Measurements from ENCODE around the gene STARD6.
"Not testable (repeated sequence)": the region's sequence is repeated elsewhere in the genome, so short reads cannot be mapped to it uniquely, and the experiment has no call there.

STARD6 gene, protein sequence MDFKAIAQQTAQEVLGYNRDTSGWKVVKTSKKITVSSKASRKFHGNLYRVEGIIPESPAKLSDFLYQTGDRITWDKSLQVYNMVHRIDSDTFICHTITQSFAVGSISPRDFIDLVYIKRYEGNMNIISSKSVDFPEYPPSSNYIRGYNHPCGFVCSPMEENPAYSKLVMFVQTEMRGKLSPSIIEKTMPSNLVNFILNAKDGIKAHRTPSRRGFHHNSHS

DNA sequence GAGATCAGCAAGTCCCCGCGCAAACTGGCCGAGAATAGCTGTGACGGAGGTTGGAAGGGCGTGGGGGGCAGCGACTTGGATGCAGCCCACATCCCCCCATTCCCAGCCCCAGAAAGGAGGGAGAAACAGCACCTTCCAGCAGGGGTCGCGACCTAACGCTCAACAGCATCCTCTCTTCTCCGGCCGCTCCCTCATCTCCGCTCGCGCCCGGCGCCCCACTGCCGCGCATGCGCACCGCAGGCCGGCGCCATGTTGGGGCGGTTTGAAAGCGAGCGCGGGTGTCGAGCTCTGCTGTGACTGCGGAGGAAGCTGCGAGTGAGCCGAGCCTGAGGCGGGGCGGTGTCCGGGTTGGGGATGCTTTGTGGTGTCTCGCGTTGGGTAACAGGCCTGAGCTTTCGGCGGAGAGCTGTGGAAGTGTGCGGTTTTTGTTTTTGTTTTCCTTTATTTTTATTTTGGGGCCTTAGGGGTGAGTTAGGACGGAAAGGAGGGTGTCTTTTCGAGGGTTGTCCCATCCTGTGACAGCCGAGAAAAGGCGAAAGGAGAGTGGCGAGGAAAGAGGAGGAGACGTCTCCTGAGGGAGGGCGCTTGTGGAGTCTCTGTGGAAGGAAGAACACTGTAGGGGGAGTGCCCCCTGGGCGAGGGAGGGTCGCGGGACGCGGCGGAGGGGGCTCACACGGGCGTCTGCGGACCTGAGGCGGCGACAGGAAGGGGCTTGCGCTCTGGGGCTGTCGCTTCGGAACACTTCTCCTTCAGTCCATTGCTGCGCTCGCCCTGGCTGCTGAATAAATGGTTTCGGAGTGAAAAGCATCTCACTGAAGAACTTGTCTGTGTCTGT, at the start of gene STARD6, which contains the start of gene C18orf54:
STARD6 (minus strand) TSS at position 199 of the 835 bp plus-strand sequence. CDS start 3,285 bp downstream, outside the sequence.
C18orf54 (plus strand) TSS at position 247 of the 835 bp plus-strand sequence. CDS start 2,667 bp downstream, outside the sequence.
- Mint-ChIP-seq H3K36me3 (ENCODE audit: low read depth) (peaks cover 24% of the 10 kb centered on the region), H3K9me3 (no peaks in the 10 kb centered on the region), H3K4me1 (ENCODE audit: low read depth) (peaks cover 14% of the 10 kb centered on the region), H3K4me3 (peak within 1 kb of the TSS; percentile 100), H3K27ac (peak within 1 kb of the TSS; percentile 97), H3K27me3 (peaks cover 2% of the 10 kb centered on the region)
- peak; percentile 90 for DNase-seq

DNA sequence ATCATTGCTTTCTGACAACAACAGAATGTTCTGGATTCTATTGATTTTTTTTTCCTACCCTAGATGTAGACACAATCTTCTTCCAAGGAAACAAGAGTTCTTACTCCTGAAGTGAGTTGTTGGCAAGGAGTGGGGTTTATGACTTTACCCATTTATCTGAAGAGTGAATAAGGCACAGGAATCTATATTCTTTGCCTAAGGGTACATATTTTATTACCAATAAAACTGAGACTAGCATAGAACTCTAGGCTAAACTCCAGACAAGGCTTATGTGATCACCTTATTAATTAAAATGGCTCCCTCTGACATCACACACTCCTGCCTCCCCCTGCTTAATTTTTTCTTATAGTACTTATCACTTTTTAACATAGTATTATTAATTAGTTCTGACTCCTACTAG, 47.6 kb upstream of the STARD6 start:
- Mint-ChIP-seq H3K4me3 (no peak overlapping the region), H3K27ac (no peak overlapping the region), H3K36me3 (ENCODE audit: low read depth) (no peaks in the 10 kb centered on the region), H3K9me3 (no peaks in the 10 kb centered on the region), H3K27me3 (peaks cover 25% of the 10 kb centered on the region), H3K4me1 (ENCODE audit: low read depth) (no peaks in the 10 kb centered on the region)
- no peak for DNase-seq

DNA sequence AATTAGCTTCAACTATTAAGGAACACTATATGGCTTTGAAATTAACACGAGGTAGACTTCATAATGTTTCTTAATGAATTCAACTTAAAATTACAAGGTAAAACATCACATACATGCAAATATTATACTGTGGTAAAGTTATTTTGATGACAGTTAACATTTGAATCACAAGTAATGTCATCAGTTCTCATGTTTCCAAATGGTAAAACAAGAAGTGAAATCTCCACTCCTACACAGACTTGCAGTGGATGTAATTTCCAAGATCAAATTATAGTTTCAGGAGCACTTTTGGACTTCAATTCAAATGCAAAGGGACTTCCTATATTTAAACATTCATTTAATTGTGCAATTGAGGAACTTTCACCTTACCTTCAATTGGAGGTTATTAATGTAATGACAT, 39.1 kb upstream of the STARD6 start:
- no peak overlapping the region for H3K4me3 Mint-ChIP-seq
- no peaks in the 10 kb centered on the region for H3K9me3 Mint-ChIP-seq
- peaks cover 3% of the 10 kb centered on the region for H3K4me1 Mint-ChIP-seq (ENCODE audit: low read depth)
- DNase-seq: no peak
- H3K36me3 Mint-ChIP-seq (ENCODE audit: low read depth): no peaks in the 10 kb centered on the region
- no peaks in the 10 kb centered on the region for H3K27me3 Mint-ChIP-seq
- no peak overlapping the region for H3K27ac Mint-ChIP-seq

DNA sequence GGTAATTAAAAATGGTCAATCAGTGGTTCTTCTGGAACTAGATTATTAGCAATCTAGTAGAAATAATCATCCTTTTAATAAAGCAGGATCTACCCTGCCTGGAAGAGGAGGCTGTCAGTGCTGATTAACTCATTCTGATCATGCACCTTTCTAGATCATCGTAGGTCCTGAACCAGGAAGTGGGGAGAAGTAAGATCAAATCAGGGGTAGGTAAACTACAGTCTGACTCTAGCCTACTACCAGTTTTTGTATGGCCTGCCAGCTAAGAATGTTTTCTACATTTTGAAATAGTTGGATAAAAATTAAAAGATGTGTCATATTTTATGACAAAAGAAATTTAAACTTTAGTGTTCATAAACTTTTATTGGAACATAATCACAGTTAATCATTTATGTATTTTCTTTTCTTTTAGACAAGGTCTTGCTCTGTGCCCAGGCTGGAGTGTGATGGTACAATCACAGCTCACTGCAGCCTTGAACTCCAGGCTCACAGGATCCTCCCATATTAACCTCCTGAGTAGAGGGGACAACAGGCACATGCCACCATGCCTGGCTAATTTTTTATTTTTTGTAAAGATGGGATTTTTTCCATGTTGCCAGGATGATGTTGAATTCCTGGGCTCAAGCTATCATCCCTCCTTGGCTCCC, 36.1 kb upstream of the STARD6 start:
- H3K27ac Mint-ChIP-seq: no peak overlapping the region
- H3K36me3 Mint-ChIP-seq (ENCODE audit: low read depth): no peaks in the 10 kb centered on the region
- peaks cover 13% of the 10 kb centered on the region for H3K27me3 Mint-ChIP-seq
- no peak overlapping the region for H3K4me3 Mint-ChIP-seq
- DNase-seq: no peak
- H3K9me3 Mint-ChIP-seq: no peaks in the 10 kb centered on the region
- peaks cover 9% of the 10 kb centered on the region for H3K4me1 Mint-ChIP-seq (ENCODE audit: low read depth)

DNA sequence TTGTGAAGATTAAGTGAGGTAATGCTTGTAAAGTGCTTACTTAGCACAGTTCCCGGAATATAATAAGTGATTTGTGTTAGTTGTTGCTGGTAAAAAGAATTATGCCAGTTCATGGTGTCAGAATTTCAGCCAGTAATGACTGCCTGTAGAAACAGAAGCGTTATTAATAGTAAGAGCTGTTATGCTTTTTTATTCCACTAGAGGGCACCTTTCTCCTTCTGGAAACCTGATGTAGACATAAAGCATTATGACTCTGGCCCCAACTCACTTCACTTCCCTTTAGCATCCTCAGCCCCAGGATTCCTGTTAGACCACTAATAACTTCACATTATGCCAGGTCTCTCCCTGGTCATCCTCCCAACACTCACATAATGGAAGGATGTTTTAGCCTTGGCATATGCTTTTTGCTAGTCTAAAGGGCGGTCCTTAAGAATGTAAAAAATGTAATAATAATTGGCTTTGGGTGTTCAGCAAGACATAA, 34.9 kb upstream of the STARD6 start:
- Mint-ChIP-seq H3K36me3 (ENCODE audit: low read depth) (no peaks in the 10 kb centered on the region), H3K27ac (no peak overlapping the region), H3K9me3 (no peaks in the 10 kb centered on the region), H3K4me1 (ENCODE audit: low read depth) (peaks cover 16% of the 10 kb centered on the region), H3K27me3 (peaks cover 19% of the 10 kb centered on the region), H3K4me3 (no peak overlapping the region)
- no peak for DNase-seq

DNA sequence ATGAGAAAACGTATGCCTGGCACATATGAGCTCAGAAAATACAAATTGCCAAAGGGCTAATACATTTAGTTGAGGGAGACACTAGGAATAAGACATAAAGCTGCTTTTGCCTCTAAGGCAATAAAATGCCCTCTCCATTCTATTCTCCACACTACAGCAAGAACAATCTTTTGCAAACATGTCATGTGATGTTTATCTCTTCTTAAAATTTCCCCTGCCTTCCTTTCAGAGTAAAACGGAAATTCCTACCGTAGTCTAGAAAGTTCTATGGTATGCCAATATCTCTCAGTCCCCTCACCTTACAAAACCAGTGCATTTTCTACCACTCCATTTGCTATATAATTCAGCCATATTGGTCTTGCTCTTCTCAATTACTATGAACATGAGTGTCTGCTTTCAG, 33.2 kb upstream of the STARD6 start:
- peaks cover 23% of the 10 kb centered on the region for H3K27me3 Mint-ChIP-seq
- DNase-seq: no peak
- H3K36me3 Mint-ChIP-seq (ENCODE audit: low read depth): no peaks in the 10 kb centered on the region
- H3K9me3 Mint-ChIP-seq: no peaks in the 10 kb centered on the region
- H3K4me3 Mint-ChIP-seq: no peak overlapping the region
- no peak overlapping the region for H3K27ac Mint-ChIP-seq
- H3K4me1 Mint-ChIP-seq (ENCODE audit: low read depth): peaks cover 13% of the 10 kb centered on the region

DNA sequence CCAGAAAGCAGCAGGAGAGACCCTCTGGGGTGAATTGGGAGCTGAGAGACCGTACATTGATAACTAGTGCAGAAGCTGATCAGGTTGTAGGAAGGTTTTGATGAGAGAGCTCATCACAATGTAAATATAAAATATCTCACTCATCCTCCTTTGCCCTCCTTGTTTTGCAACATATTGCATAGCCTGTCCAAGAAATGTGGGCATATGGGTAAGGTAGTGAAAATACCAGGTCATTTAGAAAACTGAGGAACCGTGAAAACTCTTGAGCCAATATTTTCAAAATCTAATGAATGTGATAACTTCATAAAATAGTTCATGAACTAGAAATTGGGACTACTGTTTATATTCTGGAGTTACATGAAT, 31.5 kb upstream of the STARD6 start:
- no peak for DNase-seq
- Mint-ChIP-seq H3K27me3 (peaks cover 23% of the 10 kb centered on the region), H3K4me3 (no peak overlapping the region), H3K4me1 (ENCODE audit: low read depth) (peaks cover 13% of the 10 kb centered on the region), H3K36me3 (ENCODE audit: low read depth) (no peaks in the 10 kb centered on the region), H3K9me3 (no peaks in the 10 kb centered on the region), H3K27ac (no peak overlapping the region)

DNA sequence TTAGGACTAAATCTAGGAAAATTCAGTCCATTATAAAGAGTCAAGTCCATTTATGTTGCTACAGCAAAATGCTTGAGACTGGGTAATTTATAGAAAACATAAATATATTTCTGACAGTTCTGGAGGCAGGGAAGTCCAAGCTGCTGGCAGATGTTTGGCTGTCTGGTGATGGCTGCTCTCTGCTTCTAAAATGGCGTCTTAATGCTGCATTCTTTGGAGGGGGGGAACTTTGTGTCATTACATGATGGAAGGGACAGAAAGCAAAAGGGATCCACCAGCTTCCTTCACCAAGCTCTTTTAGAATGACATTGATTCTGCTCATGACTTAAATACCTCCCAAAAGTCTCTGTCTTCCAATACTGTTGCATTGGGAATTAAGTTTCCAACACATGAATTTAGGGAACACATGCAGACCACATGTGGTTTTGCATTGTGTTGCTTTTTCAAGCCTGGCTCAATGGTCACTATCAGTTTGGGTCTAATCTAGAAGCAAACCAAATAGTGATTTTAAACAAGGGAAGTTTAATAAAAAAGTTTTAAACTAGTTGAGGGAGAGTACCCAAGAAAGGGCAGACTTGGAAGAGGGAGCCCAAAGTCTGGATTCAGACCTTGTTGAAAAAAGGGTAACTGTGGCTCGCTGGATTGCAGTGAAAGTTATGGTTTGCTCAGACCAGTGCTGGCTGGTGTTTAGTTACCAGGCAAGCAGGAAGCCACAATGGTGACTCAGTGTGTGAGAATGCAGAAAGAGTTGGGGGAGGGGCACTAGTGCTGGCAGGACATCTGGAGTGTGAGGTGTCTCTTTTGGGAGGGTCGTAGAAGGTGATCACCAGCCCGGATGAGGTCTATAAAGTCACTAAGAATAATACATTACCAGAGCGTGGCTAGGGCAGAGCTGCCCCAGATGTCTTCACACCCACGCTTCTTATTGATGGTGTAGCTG, 30.8 kb upstream of the STARD6 start:
- DNase-seq: no peak
- Mint-ChIP-seq H3K4me3 (no peak overlapping the region), H3K9me3 (no peaks in the 10 kb centered on the region), H3K4me1 (ENCODE audit: low read depth) (peaks cover 13% of the 10 kb centered on the region), H3K27me3 (peaks cover 23% of the 10 kb centered on the region), H3K36me3 (ENCODE audit: low read depth) (no peaks in the 10 kb centered on the region), H3K27ac (no peak overlapping the region)

DNA sequence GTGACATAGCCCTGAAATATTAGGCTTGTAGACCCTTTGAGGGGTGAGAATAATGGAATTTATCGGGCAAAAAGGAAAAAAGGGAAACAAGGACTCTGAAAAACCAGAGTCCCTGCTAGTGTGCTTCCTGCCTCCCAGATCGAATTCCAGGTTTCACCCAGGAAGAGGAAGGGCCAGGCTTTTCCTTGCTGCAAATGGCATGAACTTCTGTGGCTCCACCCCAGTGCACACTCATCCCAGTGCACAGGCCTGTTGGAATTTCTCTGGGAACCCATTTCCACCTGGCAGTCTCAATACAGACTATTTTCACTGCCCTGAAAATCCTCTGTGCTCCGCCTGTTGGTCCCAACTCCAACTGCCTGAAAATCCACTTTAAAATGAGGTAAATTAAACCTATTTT, 30.0 kb upstream of the STARD6 start:
- peaks cover 23% of the 10 kb centered on the region for H3K27me3 Mint-ChIP-seq
- no peak for DNase-seq
- peaks cover 13% of the 10 kb centered on the region for H3K4me1 Mint-ChIP-seq (ENCODE audit: low read depth)
- H3K4me3 Mint-ChIP-seq: no peak overlapping the region
- H3K36me3 Mint-ChIP-seq (ENCODE audit: low read depth): no peaks in the 10 kb centered on the region
- H3K27ac Mint-ChIP-seq: no peak overlapping the region
- no peaks in the 10 kb centered on the region for H3K9me3 Mint-ChIP-seq

DNA sequence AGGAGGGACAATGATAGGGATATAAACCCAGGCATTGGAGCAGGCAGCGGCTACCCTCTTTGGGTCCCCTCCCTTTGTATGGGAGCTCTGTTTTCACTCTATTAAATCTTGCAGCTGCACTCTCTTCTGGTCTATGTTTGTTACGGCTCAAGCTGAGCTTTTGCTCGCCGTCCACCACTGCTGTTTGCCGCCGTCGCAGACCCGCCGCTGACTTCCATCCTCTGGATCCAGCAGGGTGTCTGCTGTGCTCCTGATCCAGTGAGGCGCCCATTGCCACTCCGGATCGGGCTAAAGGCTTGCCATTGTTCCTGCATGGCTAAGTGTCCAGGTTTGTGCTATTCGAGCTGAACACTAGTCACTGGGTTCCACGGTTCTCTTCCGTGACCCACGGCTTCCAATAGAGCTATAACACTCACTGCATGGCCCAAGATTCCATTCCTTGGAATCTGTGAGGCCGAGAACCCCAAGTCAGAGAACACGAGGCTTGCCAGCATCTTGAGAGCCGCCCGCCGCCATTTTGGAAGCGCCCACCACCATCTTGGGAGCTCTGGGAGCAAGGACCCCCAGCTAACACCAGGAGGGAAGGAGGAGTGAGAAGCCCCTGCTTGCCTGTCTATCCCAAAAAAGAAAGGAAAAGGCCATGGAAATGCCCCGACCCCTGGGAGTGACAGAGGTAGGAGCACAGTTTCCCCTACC, 29.3 kb upstream of the STARD6 start:
- H3K4me1 Mint-ChIP-seq (ENCODE audit: low read depth): peaks cover 13% of the 10 kb centered on the region
- not testable (repeated sequence) for H3K4me3 Mint-ChIP-seq; H3K9me3 Mint-ChIP-seq; H3K36me3 Mint-ChIP-seq (ENCODE audit: low read depth); H3K27ac Mint-ChIP-seq; DNase-seq
- H3K27me3 Mint-ChIP-seq: peaks cover 23% of the 10 kb centered on the region

DNA sequence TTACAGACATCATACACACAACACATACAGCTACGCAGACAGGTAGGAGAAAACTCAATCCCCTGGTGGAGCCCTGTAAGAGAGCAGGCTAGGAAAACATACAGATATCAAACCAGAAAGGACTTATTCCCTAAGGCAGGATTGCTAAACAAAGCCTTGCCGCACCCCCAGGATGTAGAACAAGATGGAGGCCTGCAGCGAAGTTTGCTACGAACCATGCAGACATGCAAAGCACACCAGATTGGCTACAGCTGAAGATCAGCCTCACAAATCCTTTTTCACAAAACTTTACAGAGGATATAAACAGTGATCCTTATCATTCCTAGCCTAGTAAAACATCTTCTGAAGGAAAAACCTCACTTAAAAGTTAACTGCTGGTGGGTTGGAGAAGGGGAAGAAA, 28.4 kb upstream of the STARD6 start:
- Mint-ChIP-seq H3K27me3 (peaks cover 21% of the 10 kb centered on the region), H3K27ac (no peak overlapping the region), H3K9me3 (no peaks in the 10 kb centered on the region), H3K36me3 (ENCODE audit: low read depth) (no peaks in the 10 kb centered on the region), H3K4me1 (ENCODE audit: low read depth) (peaks cover 13% of the 10 kb centered on the region), H3K4me3 (no peak overlapping the region)
- DNase-seq: no peak

DNA sequence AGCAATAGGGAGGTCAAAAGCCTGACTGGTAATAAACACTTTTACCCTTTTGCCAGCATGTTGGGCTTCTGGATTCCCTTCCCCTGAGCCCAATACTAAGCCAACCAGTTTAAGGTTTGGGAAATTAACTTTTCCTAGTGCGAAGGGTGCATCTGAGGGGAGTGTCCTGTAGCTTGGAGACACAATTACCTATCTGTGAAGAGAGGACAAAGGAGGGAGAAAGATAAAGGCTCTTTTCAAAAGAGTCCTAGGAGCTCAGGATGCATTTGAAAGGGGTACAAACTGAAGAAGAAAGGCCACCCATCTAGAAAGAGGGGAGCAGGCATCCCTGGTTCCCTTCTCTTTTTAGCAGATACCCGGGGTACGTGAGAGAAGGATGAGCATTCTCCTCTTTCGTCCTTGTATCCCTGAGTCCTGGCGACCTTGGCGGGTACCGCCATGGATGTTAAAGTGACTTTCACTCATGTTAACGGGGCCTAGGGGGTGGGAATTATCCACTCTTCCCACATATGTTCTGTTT, 25.1 kb upstream of the STARD6 start:
- Mint-ChIP-seq H3K27me3 (peaks cover 4% of the 10 kb centered on the region), H3K4me1 (ENCODE audit: low read depth) (peaks cover 2% of the 10 kb centered on the region), H3K9me3 (no peaks in the 10 kb centered on the region), H3K27ac (no peak overlapping the region), H3K4me3 (no peak overlapping the region), H3K36me3 (ENCODE audit: low read depth) (peaks cover 5% of the 10 kb centered on the region)
- no peak for DNase-seq

DNA sequence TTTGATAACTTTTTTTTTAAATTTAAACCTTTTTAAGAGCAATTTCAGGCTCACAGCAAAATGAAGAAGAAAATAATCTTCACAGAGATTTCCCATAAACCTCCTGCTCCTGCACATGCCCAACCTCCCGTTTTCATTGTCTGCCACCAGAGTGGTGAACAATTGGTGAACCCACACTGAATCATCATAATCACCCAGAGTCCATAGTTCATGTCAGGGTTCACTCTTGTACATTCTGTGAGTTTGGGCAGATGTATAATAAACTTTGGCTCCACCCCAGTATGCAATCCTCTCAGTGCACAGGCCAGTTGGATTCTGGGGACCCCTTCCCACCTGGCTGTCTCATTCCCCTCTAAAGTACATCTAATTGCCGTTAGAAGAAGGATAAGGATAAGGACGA, 24.4 kb upstream of the STARD6 start:
- H3K36me3 Mint-ChIP-seq (ENCODE audit: low read depth): peaks cover 5% of the 10 kb centered on the region
- peaks cover 3% of the 10 kb centered on the region for H3K27me3 Mint-ChIP-seq
- DNase-seq: no peak
- H3K27ac Mint-ChIP-seq: no peak overlapping the region
- H3K4me1 Mint-ChIP-seq (ENCODE audit: low read depth): peaks cover 2% of the 10 kb centered on the region
- no peak overlapping the region for H3K4me3 Mint-ChIP-seq
- H3K9me3 Mint-ChIP-seq: no peaks in the 10 kb centered on the region

All from activated T-cell treated with anti-CD3 and anti-CD28 coated beads, Interleukin-2, amount 50 U/mL, for 24 hours (primary cell).